K562 (cell line): ENCODE results near the gene RALY. TPM values are rescaled to one million over a fixed set of nuclear protein-coding genes. Genes with fewer than 3 reads are reported as not detected.

Experiments used
- ATAC-seq: fragments of 200-7000 bp; cut with Tn5 transposase; 3 replicates; pipeline ENCODE4 v1.9.1; 2020; ENCODE audit warnings: moderate library complexity
- BruUV-seq: library from RNA; stranded (reverse); fragments of 400-500 nt; replicated peaks from 2 replicates; lab custom pipeline; 2021; lab: Mats Ljungman, UMichigan
- CTCF ChIA-PET: fragments of 300-600 bp; formaldehyde crosslinking; extraction: SDS; loops from one replicate; lab custom pipeline; 2021; ENCODE audit warnings: low intra/inter-chr PET ratio; lab: Yijun Ruan, JAX
- POLR2A ChIA-PET: fragments of 300-600, 350-650 bp; sonication (Branson Sonifier 250); formaldehyde crosslinking; extraction: SDS; loops from one replicate; lab custom pipeline; 2021; ENCODE audit warnings: antibody characterized with exemption, inconsistent platforms; lab: Yijun Ruan, JAX
- DNase-seq, 4 experiments: peaks; one replicate each; pipeline versions ENCODE4 v3.0.0 to v3.0.0-alpha.2; 2011 to 2018; ENCODE audit warnings: low spot score in 3 of 4, mixed read lengths in 3 of 4; ENCODE audit errors: extremely low read depth in 1 of 4
- FAIRE-seq: peaks from 2 replicates; lab custom pipeline; 2011; peaks lifted over from hg19 to GRCh38; lab: Jason Lieb, UNC
- H2AFZ ChIP-seq: 2 replicates; pipeline ENCODE4 v1.6.0; 2011; ENCODE audit warnings: low read depth, low read length, control low read depth, inconsistent platforms
- H3K27ac ChIP-seq: fragments of 200-600 bp; 3 replicates; pipeline ENCODE4 v1.8.0; 2011; ENCODE audit warnings: low read depth, mild to moderate bottlenecking, control low read depth, inconsistent platforms, low read length, moderate library complexity, mixed read lengths; ENCODE audit errors: extremely low read depth
- H3K27me3 ChIP-seq, 2 experiments: fragments of 300-600 bp in 1 of 2; 2 replicates in 1 of 2; 3 replicates in 1 of 2; pipeline versions ENCODE4 v1.6.0 to v1.8.0; 2011; ENCODE audit warnings: inconsistent platforms in 2 of 2, low read length in 2 of 2, mild to moderate bottlenecking in 1 of 2, mixed read lengths in 1 of 2, moderate library complexity in 1 of 2; ENCODE audit not compliant: control insufficient read depth in 2 of 2, insufficient read depth in 2 of 2
- H3K36me3 ChIP-seq: fragments of 300-600 bp; 3 replicates; pipeline ENCODE4 v1.8.0; 2011; ENCODE audit warnings: mild to moderate bottlenecking, low read length, inconsistent platforms; ENCODE audit not compliant: control insufficient read depth, insufficient read depth
- H3K4me1 ChIP-seq, 2 experiments: fragments of 200-600 bp in 1 of 2; replicated peaks in 1 of 2; 2 replicates in 1 of 2; 3 replicates in 1 of 2; pipeline versions ENCODE4 v1.5.1 to v1.8.0; 2011; ENCODE audit warnings: inconsistent platforms in 2 of 2, low read length in 2 of 2, mild to moderate bottlenecking in 1 of 2, mixed read lengths in 1 of 2, moderate library complexity in 1 of 2; ENCODE audit not compliant: control insufficient read depth in 2 of 2, insufficient read depth in 2 of 2
- H3K4me2 ChIP-seq: 2 replicates; pipeline ENCODE4 v1.6.1; 2011; ENCODE audit warnings: low read length, control low read depth, inconsistent platforms, mixed read lengths; ENCODE audit not compliant: insufficient read depth
- H3K4me3 ChIP-seq: fragments of 200-600 bp; sonication (generic), shearing (Covaris generic); 2 replicates; pipeline ENCODE4 v1.5.1; 2016; ENCODE audit warnings: control low read depth, inconsistent platforms
- H3K79me2 ChIP-seq: fragments of 200-600 bp; 3 replicates; pipeline ENCODE4 v1.8.0; 2011; ENCODE audit warnings: low read length, inconsistent platforms; ENCODE audit not compliant: control insufficient read depth, insufficient read depth
- H3K9ac ChIP-seq, 2 experiments: 2 replicates each; pipeline versions ENCODE4 v1.6.0 to v1.6.1; 2011; ENCODE audit warnings: low read depth in 2 of 2, low read length in 2 of 2, control low read depth in 1 of 2, inconsistent platforms in 1 of 2, mild to moderate bottlenecking in 1 of 2, mixed read lengths in 1 of 2; ENCODE audit not compliant: insufficient read depth in 1 of 2
- H3K9me1 ChIP-seq: one replicate; pipeline ENCODE4 v1.6.0; 2011; ENCODE audit warnings: inconsistent platforms, mild to moderate bottlenecking, low read length, moderate library complexity; ENCODE audit not compliant: control insufficient read depth, insufficient read depth
- H3K9me3 ChIP-seq: replicated peaks from 2 replicates; pipeline ENCODE4 v1.5.1; 2011; ENCODE audit warnings: low read depth, low read length, inconsistent platforms; ENCODE audit not compliant: control insufficient read depth, insufficient read depth
- H4K20me1 ChIP-seq: replicated peaks from 2 replicates; pipeline ENCODE4 v1.6.1; 2011; ENCODE audit warnings: low read length, inconsistent platforms, mixed read lengths; ENCODE audit not compliant: control insufficient read depth, insufficient read depth
- ESRRB ChIP-seq: fragments of 250-450 bp; sonication (Bioruptor Pico); IDR thresholded peaks from 2 replicates; pipeline ENCODE4 v1.5.0; 2020; ENCODE audit warnings: mild to moderate bottlenecking, moderate library complexity, borderline replicate concordance
- NFE2 ChIP-seq: IDR thresholded peaks from 2 replicates; pipeline ENCODE4 v1.6.1; 2014; ENCODE audit warnings: antibody characterized with exemption, low read depth
- POLR2A ChIP-seq: fragments of 450-650 bp; conservative IDR thresholded peaks from 2 replicates; pipeline ENCODE4 v1.6.1; 2016
- POLR2B ChIP-seq: fragments of 450-650 bp; IDR thresholded peaks from 2 replicates; pipeline ENCODE4 v1.6.1; 2018; ENCODE audit warnings: low read depth; ENCODE audit not compliant: partially characterized antibody
- RBM15 ChIP-seq: fragments of 200-400 bp; formaldehyde crosslinking; IDR thresholded peaks from 2 replicates; pipeline ENCODE4 v1.6.1; 2018; ENCODE audit warnings: mild to moderate bottlenecking, low read length, moderate library complexity; ENCODE audit not compliant: insufficient read depth
- WGBS: fragments of 100-300 bp; shearing (Covaris generic); methylation state at CpG from one replicate; pipeline ENCODE4 v1.1.6; 2016; ENCODE audit warnings: low coverage, mixed read lengths; ENCODE audit not compliant: insufficient coverage; ENCODE audit errors: missing lambda C conversion rate; 5-methylcytosine and 5-hydroxymethylcytosine counted together
- in situ Hi-C: fragments of 300-500 bp; cut with MboI; formaldehyde crosslinking; loops from 4 replicates; pipeline ENCODE4 v1.15.0; 2018; ENCODE audit warnings: inconsistent platforms, mixed read lengths
- intact Hi-C: fragments of 100-400 bp; cut with micrococcal nuclease; formaldehyde crosslinking; loops from 2 replicates; pipeline ENCODE4 v1.14.2; 2022
- polyA plus RNA-seq, 8 experiments: library from polyadenylated mRNA; depleted of rRNA in 4 of 8; stranded (reverse) in 5 of 8; unstranded in 3 of 8; fragments of >200 nt; fragmentation: Nextera tagmentation in 2 of 8; fragmentation: Illumina TruSeq in 1 of 8; extraction: Ambion mirVana in 2 of 8; extraction: Trizol in 1 of 8; gene quantifications; 2 replicates each; pipeline versions ENCODE4 v1.2.1 to v1.2.3, GENCODE V29; 2011 to 2014; ENCODE audit warnings: inconsistent platforms in 1 of 8, missing spikeins in 1 of 8
- total RNA-seq, 7 experiments: library from RNA; depleted of rRNA in 6 of 7; stranded (reverse); fragments of >200 nt in 6 of 7; fragmentation: Illumina TruSeq in 2 of 7; extraction: Trizol in 2 of 7; gene quantifications; 2 replicates each; pipeline versions ENCODE4 v1.2.1 to v1.2.3, GENCODE V29; 2011 to 2021; ENCODE audit warnings: low replicate concordance in 1 of 7
- TF ChIP-seq, protein P1 (sequence below): fragments of 250-450 bp; sonication (Bioruptor Pico); IDR thresholded peaks from 2 replicates; pipeline ENCODE4 v1.5.0; 2022; ENCODE audit warnings: mild to moderate bottlenecking

Gene RALY
- total and polyA plus RNA-seq, 9 of the 15 experiments (the other 6 are each of a cell fraction or from before 2014, with no cell fraction given) = 0.80 to 207 (median 128) TPM

DNA sequence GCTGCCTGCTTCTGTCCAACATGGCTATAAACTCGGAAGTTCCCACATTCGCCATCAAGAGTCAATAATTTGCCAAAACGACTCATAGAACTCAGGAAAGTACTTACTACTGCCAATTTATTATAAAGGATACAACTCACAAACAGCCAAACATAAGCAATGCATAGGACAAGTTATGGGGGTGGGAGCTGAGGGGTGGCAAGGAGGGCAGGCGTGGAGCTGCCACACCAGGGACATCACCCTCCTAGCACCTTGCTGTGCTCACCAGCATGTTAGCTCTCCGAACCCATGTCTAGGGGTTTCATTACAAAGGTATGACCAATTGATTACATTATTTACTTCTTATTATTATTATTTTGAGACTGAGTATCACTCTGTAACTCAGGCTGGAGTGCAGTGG lies 106.0 kb downstream of the RALY start (continued):
- TF ChIP-seq, protein P1, sequence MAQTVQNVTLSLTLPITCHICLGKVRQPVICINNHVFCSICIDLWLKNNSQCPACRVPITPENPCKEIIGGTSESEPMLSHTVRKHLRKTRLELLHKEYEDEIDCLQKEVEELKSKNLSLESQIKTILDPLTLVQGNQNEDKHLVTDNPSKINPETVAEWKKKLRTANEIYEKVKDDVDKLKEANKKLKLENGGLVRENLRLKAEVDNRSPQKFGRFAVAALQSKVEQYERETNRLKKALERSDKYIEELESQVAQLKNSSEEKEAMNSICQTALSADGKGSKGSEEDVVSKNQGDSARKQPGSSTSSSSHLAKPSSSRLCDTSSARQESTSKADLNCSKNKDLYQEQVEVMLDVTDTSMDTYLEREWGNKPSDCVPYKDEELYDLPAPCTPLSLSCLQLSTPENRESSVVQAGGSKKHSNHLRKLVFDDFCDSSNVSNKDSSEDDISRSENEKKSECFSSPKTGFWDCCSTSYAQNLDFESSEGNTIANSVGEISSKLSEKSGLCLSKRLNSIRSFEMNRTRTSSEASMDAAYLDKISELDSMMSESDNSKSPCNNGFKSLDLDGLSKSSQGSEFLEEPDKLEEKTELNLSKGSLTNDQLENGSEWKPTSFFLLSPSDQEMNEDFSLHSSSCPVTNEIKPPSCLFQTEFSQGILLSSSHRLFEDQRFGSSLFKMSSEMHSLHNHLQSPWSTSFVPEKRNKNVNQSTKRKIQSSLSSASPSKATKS (CRISPR knock-in tag) = no peak
- TF ChIP-seq RBM15 (no peak), POLR2B (peak; percentile 3), POLR2A (0 out of 2 replicates have a peak, but pooled peaks have one; percentile 14), ESRRB (CRISPR knock-in tag) (no peak)

DNA sequence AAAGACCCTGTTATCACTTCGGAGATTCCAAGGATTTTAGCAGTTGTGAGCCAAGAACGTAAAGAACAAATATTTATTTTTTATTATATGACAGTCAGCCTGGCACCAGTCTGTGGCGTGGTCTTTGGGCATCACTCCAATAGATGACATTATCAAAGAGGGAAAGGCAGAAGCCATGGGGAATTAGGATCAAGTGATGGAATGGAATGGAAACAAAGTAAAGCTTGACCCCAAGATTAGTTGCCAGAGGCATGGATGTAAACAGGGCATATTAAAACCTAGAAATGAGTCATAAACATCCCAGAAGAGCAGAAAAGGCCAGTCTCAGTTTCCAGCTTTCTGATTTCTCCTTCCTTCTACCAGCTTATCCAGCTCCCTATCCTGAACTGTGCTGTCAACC lies 106.9 kb downstream of the RALY start:
- whole genome bisulfite sequencing = 100% methylated on average over 2 of the region's 3 CpGs
- Histone ChIP-seq H3K4me3 (no peak overlapping the region), H3K79me2 (peaks cover 80% of the 10 kb centered on the region), H3K9me3 (no peaks in the 10 kb centered on the region), H4K20me1 (peaks cover 8% of the 10 kb centered on the region; the same call in 1 of the 2 replicates), H3K4me1 (no peaks in the 10 kb centered on the region), H2AFZ (no peak overlapping the region), H3K4me2 (no peak overlapping the region), H3K36me3 (peaks cover 99% of the 10 kb centered on the region)
- POLR2A ChIA-PET = interaction anchor here (0.6 to 5.3 kb wide), 9 partner anchors 8 to 111 kb away, joined by 3 to 32 read pairs (median 4); partner anchors contain the start of gene EIF2S2
- no peak for DNase-seq
- in situ Hi-C loops = no loop called here
- TF ChIP-seq NFE2 = no peak
- TF ChIP-seq POLR2A = 0 out of 2 replicates have a peak, but pooled peaks have one; percentile 3
- TF ChIP-seq, all 486 proteins: peak for 1
- CTCF ChIA-PET = no interaction called here
- H3K9ac ChIP-seq = no peak overlapping the region
- H3K27me3 ChIP-seq = no peaks in the 10 kb centered on the region
- H3K9me1 ChIP-seq = no peaks in the 10 kb centered on the region
- BruUV-seq = no TSS peak
- intact Hi-C loops = no loop called here
- ATAC-seq = no peak
- FAIRE-seq = no peak
- H3K27ac ChIP-seq = no peak overlapping the region
